Parathyroid adenoma (tissue), 2 donors: ENCODE measurements around the gene PTK6.

ENCODE experiments used
- H2AFZ ChIP-seq: fragments of 300-600 bp; sonication (generic); one replicate; pipeline ENCODE4 v1.7.0; 2017; ENCODE audit warnings: antibody characterized with exemption, mild to moderate bottlenecking
- H3K27ac ChIP-seq: fragments of 300-600 bp; sonication (generic); one replicate; pipeline ENCODE4 v1.7.0; 2017
- H3K27me3 ChIP-seq: fragments of 300-600 bp; sonication (generic); one replicate; pipeline ENCODE4 v1.7.0; 2017; ENCODE audit warnings: low read length; ENCODE audit not compliant: control insufficient read depth, insufficient read depth
- H3K36me3 ChIP-seq: fragments of 300-600 bp; sonication (generic); one replicate; pipeline ENCODE4 v1.7.0; 2017; ENCODE audit warnings: low read length; ENCODE audit not compliant: control insufficient read depth, insufficient read depth
- H3K4me1 ChIP-seq: fragments of 300-600 bp; sonication (generic); one replicate; pipeline ENCODE4 v1.7.0; 2017; ENCODE audit warnings: control low read depth
- H3K4me2 ChIP-seq: fragments of 300-600 bp; sonication (generic); one replicate; pipeline ENCODE4 v1.7.0; 2017; ENCODE audit warnings: low read length
- H3K4me3 ChIP-seq: fragments of 300-600 bp; sonication (generic); one replicate; pipeline ENCODE4 v1.7.0; 2017; ENCODE audit warnings: low read depth, low read length
- H3K79me2 ChIP-seq: fragments of 300-600 bp; sonication (generic); one replicate; pipeline ENCODE4 v1.7.0; 2017; ENCODE audit warnings: control low read depth
- H3K9ac ChIP-seq: fragments of 300-600 bp; sonication (generic); one replicate; pipeline ENCODE4 v1.7.0; 2017; ENCODE audit warnings: mild to moderate bottlenecking
- H3K9me3 ChIP-seq: fragments of 300-600 bp; sonication (generic); one replicate; pipeline ENCODE4 v1.7.0; 2017; ENCODE audit warnings: low read length; ENCODE audit not compliant: control insufficient read depth
- CTCF ChIP-seq: fragments of 300-600 bp; sonication (generic); IDR thresholded peaks from one replicate; pipeline ENCODE4 v1.7.0; 2017; ENCODE audit warnings: antibody characterized with exemption, mild to moderate bottlenecking
- donor health status: primary hyperparathyroidism.

Gene PTK6

DNA sequence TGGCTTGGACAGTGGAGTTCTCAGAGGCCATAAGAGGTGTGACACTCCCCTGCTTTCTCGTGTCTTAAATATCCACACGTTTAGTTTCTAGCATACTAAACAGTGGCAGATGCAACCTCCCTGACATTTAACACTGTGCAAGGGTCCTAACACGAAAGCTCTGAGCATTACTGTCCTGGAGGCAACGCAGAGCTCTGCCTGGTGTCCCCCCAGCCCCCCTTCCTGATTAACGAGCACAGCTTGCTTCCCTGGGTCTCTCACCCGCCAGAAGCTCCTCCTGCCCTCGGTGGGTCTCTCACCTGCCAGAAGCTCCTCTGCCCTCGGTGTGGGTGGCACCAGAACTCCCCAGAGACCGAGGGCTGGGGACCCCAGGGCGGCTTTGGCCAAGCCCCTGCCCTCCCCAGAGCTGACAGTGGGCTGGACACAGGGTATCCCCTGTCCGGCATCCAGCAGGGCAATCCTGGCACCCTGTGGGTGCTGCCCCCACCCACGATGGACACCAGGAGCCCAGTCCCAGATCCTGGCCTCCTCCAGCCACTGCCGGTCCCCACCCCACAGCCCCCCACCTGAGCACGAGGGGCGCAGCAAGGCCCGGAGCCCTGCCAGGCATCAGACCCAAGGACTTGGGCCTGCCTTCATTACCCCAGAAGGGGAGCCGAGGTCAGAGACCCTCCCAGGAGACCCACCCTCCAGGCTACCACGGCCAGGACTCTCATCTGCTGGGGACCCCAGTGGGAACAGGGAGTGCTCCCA, 52.3 kb downstream of the PTK6 start:
- no peak overlapping the region for H2AFZ ChIP-seq
- no peak overlapping the region for H3K9ac ChIP-seq
- no peak overlapping the region for H3K4me3 ChIP-seq
- TF ChIP-seq CTCF = no peak
- no peak overlapping the region for H3K27ac ChIP-seq
- H3K9me3 ChIP-seq = no peaks in the 10 kb centered on the region
- H3K79me2 ChIP-seq = no peaks in the 10 kb centered on the region
- no peaks in the 10 kb centered on the region for H3K4me1 ChIP-seq
- no peaks in the 10 kb centered on the region for H3K36me3 ChIP-seq
- H3K27me3 ChIP-seq = no peaks in the 10 kb centered on the region
- no peak overlapping the region for H3K4me2 ChIP-seq

DNA sequence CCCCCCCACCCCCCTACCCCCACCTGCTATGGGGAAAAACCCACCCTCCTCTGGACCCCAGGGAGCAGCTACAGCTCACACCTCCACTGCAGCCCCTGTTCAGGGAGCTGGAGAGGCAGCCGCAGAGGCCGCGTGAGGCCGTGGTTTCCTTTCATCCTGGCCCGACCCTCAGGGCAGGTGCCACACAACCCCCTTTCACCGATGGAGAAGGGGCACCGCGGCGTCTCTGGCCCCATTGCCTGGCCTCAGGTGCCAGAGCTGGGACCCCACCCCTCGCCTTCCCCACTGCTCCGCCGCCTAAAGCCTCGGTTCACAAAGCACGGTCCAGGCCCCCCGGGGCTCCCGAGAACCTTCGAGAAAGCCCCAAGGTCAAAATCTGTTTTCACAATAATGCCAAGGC, 52.9 kb downstream of the PTK6 start:
- no peak overlapping the region for H3K27ac ChIP-seq
- no peaks in the 10 kb centered on the region for H3K27me3 ChIP-seq

GRCh38 chr20:63483834-63484233, 53.3 kb downstream of the PTK6 start:
- Histone ChIP-seq H3K36me3 (no peaks in the 10 kb centered on the region), H3K9ac (no peak overlapping the region), H3K27ac (no peak overlapping the region), H3K27me3 (no peaks in the 10 kb centered on the region), H3K4me2 (no peak overlapping the region), H3K79me2 (no peaks in the 10 kb centered on the region), H3K4me1 (no peaks in the 10 kb centered on the region), H3K9me3 (no peaks in the 10 kb centered on the region), H3K4me3 (no peak overlapping the region), H2AFZ (no peak overlapping the region)
- TF ChIP-seq CTCF = no peak

More for the DNA sequence above, 52.9 kb downstream of the PTK6 start:
- Histone ChIP-seq H3K79me2 (no peaks in the 10 kb centered on the region), H3K9ac (no peak overlapping the region), H3K4me3 (no peak overlapping the region), H3K4me2 (no peak overlapping the region), H3K9me3 (no peaks in the 10 kb centered on the region), H3K36me3 (no peaks in the 10 kb centered on the region), H2AFZ (no peak overlapping the region), H3K4me1 (no peaks in the 10 kb centered on the region)
- TF ChIP-seq CTCF = no peak

- Histone ChIP-seq H3K9me3 (no peaks in the 10 kb centered on the region), H3K9ac (no peak overlapping the region), H2AFZ (no peak overlapping the region), H3K36me3 (no peaks in the 10 kb centered on the region), H3K4me3 (no peak overlapping the region), H3K27me3 (peaks cover 7% of the 10 kb centered on the region), H3K79me2 (no peaks in the 10 kb centered on the region), H3K27ac (no peak overlapping the region), H3K4me2 (no peak overlapping the region), H3K4me1 (no peaks in the 10 kb centered on the region)
- no peak for TF ChIP-seq CTCF
These were observed 55.1 kb downstream of the PTK6 start for GRCh38 chr20:63482021-63482587.

DNA sequence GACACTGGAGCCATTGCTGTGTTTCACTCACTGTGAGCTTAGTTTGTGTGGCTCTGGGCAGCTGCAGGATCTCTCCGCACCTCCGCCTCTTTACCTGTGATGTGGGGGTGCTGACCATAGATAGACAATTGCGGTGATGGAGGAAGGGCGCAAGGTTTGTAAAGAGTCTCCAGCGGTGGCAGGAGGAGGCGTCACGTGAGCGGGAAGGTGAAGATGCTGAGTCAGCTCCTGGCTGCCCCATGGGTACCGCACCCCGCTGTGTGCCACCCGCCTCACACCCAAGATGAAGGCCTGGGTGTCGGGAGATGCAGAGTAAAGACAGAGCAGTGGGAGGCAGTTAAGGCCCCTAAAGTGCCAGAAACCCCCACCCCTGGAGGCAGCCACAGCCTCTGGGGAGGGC, 55.7 kb downstream of the PTK6 start:
- peaks cover 7% of the 10 kb centered on the region for H3K27me3 ChIP-seq

More for the DNA sequence above, 55.7 kb downstream of the PTK6 start:
- no peak for TF ChIP-seq CTCF
- no peaks in the 10 kb centered on the region for H3K36me3 ChIP-seq
- H2AFZ ChIP-seq = no peak overlapping the region
- no peaks in the 10 kb centered on the region for H3K9me3 ChIP-seq
- no peaks in the 10 kb centered on the region for H3K79me2 ChIP-seq
- H3K4me2 ChIP-seq = no peak overlapping the region
- no peak overlapping the region for H3K27ac ChIP-seq
- no peaks in the 10 kb centered on the region for H3K4me1 ChIP-seq
- no peak overlapping the region for H3K4me3 ChIP-seq
- no peak overlapping the region for H3K9ac ChIP-seq
